Keratinocyte (primary cell): ENCODE results near the gene SSH2.

ENCODE experiments used
- CTCF ChIP-seq, 3 experiments: IDR thresholded peaks in 1 of 3; conservative IDR thresholded peaks in 1 of 3; optimal IDR thresholded peaks in 1 of 3; 2 replicates in 2 of 3; 3 replicates in 1 of 3; pipeline versions ENCODE3 to v1.5.1; 2011; ENCODE audit warnings: low read length in 3 of 3, mild to moderate bottlenecking in 3 of 3, moderate library complexity in 2 of 3, control low read depth in 1 of 3, inconsistent platforms in 1 of 3; ENCODE audit not compliant: insufficient read depth in 2 of 3; ENCODE audit errors: extremely low read depth in 1 of 3
- EZH2 ChIP-seq: IDR thresholded peaks from one replicate; pipeline ENCODE4 v1.6.1; 2012; ENCODE audit warnings: inconsistent platforms, mild to moderate bottlenecking, low read length, moderate library complexity

- TF ChIP-seq EZH2 = no peak
- no peak for TF ChIP-seq CTCF (optimal IDR thresholded peaks at IDR 0.05 in 1 of 3, IDR thresholded peaks at IDR 0.05 in 1 of 3, conservative IDR thresholded peaks at IDR 0.05 in 1 of 3; ENCODE audit: extremely low read depth in 1 of 3, insufficient read depth in 2 of 3, low read length in 3 of 3)
Measured at GRCh38 chr17:29836643-29837042, 93.4 kb downstream of the SSH2 start.
